Suprapubic skin (tissue), 4 donors: ENCODE data around the gene MLST8.

ENCODE experiments used
- POLR2A ChIP-seq, 2 donors: fragments of 450-650 bp; IDR thresholded peaks; one replicate each; pipeline ENCODE4 v1.6.1; 2017; ENCODE audit warnings: antibody characterized with exemption in 2 of 2, mild to moderate bottlenecking in 2 of 2, moderate library complexity in 2 of 2
- POLR2AphosphoS5 ChIP-seq, 3 donors: sonication (generic); formaldehyde crosslinking; IDR thresholded peaks; one replicate each; pipeline ENCODE4 v1.6.1; 2017; ENCODE audit warnings: antibody characterized with exemption in 3 of 3
- TF ChIP-seq, protein P1 (sequence below), 2 donors: fragments of 200-600 bp in 1 of 2; fragments of 450-650 bp in 1 of 2; sonication (generic) in 1 of 2; IDR thresholded peaks; one replicate each; pipeline ENCODE4 v1.5.1; 2016 to 2019; ENCODE audit warnings: antibody characterized with exemption in 2 of 2, mild to moderate bottlenecking in 1 of 2, moderate library complexity in 1 of 2

DNA sequence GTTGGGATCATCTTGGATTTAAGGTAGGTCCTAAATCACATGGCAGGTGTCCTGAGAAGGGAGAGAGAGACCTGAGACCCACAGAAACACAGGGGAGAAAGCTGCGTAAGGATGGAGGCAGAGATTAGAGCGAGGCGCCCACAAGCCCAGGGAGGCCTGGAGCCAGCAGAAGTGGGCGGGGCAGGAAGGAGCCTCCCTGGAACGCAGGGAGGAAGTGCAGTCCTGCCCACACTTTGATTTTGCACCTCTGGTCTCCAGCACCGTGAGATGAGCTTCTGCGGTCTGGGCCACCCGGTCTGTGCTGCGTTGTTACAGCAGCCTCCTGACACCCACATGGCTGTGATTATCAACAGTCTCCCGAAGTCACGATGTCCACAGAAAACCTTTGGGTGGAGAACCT lies 37.3 kb downstream of the MLST8 start:
- TF ChIP-seq, protein P1, sequence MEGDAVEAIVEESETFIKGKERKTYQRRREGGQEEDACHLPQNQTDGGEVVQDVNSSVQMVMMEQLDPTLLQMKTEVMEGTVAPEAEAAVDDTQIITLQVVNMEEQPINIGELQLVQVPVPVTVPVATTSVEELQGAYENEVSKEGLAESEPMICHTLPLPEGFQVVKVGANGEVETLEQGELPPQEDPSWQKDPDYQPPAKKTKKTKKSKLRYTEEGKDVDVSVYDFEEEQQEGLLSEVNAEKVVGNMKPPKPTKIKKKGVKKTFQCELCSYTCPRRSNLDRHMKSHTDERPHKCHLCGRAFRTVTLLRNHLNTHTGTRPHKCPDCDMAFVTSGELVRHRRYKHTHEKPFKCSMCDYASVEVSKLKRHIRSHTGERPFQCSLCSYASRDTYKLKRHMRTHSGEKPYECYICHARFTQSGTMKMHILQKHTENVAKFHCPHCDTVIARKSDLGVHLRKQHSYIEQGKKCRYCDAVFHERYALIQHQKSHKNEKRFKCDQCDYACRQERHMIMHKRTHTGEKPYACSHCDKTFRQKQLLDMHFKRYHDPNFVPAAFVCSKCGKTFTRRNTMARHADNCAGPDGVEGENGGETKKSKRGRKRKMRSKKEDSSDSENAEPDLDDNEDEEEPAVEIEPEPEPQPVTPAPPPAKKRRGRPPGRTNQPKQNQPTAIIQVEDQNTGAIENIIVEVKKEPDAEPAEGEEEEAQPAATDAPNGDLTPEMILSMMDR (IDR thresholded peaks at IDR 0.05): no peak
- TF ChIP-seq POLR2AphosphoS5 (IDR thresholded peaks at IDR 0.05): no peak
- no peak for TF ChIP-seq POLR2A (IDR thresholded peaks at IDR 0.05)
